ENCODE results near the gene MAPK1.

Gene MAPK1

DNA sequence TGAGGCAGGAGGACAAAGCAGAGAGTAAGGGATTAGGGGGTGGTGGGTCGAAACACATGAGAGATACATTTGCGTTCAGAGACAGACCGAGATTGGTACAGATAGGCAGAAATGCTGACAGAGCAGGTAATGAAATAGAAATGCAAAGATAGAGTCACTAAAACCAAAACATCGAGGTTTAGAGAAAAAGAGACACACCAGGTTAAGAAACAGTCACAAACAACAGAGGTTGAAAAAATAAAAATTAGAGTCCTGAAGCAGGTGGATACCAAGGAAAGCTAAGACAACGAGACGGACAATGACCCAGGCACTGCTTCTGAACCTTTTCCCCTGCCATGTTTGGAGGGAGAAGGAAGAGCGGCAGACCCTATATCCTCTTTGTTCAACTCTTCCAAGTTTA is 1.2 kb upstream of the MAPK1 start:
- no peak overlapping the region for H3K4me3 ChIP-seq (ENCODE audit: control insufficient read depth, low read depth, low read length)
- TF ChIP-seq, protein P1, sequence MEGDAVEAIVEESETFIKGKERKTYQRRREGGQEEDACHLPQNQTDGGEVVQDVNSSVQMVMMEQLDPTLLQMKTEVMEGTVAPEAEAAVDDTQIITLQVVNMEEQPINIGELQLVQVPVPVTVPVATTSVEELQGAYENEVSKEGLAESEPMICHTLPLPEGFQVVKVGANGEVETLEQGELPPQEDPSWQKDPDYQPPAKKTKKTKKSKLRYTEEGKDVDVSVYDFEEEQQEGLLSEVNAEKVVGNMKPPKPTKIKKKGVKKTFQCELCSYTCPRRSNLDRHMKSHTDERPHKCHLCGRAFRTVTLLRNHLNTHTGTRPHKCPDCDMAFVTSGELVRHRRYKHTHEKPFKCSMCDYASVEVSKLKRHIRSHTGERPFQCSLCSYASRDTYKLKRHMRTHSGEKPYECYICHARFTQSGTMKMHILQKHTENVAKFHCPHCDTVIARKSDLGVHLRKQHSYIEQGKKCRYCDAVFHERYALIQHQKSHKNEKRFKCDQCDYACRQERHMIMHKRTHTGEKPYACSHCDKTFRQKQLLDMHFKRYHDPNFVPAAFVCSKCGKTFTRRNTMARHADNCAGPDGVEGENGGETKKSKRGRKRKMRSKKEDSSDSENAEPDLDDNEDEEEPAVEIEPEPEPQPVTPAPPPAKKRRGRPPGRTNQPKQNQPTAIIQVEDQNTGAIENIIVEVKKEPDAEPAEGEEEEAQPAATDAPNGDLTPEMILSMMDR (conservative IDR thresholded peaks at IDR 0.05; ENCODE audit: control insufficient read depth, insufficient read depth, low read depth, low read length): no peak

DNA sequence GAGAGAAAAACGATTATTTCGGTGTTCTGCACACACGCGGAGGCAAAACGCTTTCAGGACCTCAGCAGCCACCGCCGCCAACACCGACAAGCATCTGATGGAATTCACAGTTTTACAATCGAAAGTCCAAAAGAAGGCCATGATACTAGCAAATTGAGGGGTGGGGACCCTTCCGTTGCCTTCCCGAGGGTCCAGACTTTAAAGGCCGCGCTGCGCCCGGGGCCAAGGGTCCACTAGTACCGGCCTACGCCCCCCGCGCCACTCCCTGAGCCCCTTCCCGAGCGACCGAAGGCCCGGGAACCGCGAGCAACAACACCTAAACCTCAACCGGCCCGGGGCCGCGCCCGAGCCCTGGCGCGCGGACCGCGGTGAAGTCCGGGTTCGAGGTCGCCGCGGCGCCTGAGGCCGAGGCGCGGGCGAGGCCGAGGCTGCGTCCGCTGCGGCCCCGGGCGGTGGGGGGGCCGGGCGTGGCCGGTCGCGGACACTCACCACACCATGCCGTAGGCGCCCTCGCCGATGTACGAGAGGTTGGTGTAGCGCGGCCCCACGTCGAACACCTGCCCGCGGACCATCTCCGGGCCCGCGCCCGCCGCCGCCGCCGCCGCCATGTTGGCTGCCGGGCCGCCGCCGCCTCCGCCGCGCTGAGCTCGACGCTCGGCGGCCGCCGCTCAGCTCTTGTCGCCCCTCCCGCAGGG is 465 bp downstream of the MAPK1 start:
- peak overlapping the region; percentile 94 for H3K4me3 ChIP-seq (ENCODE audit: control insufficient read depth, low read depth, low read length)
- no peak for DNase-seq (ENCODE audit: low read depth)
- TF ChIP-seq, protein P1 (conservative IDR thresholded peaks at IDR 0.05; ENCODE audit: control insufficient read depth, insufficient read depth, low read depth, low read length): no peak

More for the DNA sequence above, 1.2 kb upstream of the MAPK1 start:
- no peak for DNase-seq (ENCODE audit: low read depth)

DNA sequence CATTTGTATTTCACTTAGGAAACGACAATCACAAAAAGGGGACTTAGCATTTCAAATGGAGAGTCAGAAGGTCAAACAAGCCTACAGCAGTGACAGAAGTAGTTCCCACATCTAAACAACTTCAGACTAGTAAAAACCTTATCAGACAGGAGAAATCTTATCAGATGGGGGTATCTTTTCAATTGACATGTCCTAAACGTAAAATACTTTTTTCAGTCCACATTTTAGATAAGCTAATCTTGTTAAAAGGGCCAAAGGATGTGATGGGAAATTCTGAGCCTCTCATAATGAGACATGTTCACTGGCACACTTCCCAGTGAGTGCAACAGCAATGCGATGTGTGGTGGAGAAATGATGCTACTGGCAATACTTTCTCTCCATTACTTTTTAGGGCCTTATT is 2.4 kb downstream of the MAPK1 start:
- peak; percentile 91 for DNase-seq (ENCODE audit: low read depth)
- H3K4me3 ChIP-seq (ENCODE audit: control insufficient read depth, low read depth, low read length): no peak overlapping the region
- TF ChIP-seq, protein P1 (conservative IDR thresholded peaks at IDR 0.05; ENCODE audit: control insufficient read depth, insufficient read depth, low read depth, low read length): no peak

DNA sequence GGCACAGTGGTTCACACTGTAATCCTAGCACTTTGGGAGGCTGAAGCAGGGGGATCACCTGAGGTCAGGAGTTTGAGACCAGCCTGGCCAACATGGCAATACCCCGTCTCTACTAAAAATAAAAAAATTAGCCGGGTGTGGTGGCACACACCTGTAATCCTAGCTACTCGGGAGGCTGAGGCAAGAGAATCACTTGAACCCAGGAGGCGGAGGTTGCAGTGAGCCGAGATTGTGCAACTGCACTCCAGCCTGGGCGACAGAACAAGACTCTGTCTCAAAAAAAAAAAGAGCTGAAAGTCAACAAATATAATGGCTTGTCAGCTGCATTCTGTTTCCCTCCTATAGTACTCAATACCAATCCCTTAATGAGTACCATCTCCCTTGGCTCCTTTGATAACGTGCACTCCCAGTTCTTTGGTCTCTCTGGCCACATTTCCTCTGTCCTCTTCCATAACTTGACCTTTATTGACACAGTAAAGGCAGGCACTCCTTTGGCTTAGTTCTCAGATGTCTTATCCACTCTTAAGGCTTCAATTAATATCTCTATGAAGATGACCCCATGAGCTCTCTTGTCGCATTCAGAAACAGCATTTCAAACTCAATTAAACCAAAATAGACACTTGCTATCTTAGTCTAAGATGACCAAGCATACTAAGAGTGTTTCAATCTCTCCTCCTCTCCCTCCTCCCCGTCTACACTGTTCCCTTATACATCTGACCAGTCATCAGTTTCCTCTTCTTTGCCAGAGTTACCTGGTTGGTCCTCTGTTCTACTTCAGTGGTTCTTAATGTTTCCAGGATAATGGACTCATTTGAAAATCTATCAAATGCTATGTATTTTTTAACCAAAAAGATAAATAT is 4.8 kb downstream of the MAPK1 start:
- no peak overlapping the region for H3K4me3 ChIP-seq (ENCODE audit: control insufficient read depth, low read depth, low read length)

DNA sequence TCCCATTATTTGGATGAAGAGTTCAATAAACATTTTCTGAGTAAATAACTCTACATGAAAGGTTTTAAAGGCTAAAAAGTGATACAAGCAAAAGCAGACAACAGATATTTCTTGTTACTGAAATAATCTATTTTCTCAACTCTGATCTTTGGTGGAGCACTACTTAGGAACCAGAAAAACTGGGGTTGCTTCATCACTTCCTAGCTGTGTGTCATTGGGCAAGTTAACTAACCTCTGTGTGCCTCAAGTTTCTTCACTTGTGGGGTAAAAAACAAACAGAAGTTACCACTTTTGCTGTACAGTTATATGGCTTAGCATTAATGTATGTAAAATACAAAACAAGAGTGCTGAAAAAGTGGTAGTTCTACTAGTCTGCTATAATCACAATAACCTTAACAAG is 5.6 kb downstream of the MAPK1 start:
- H3K4me3 ChIP-seq (ENCODE audit: control insufficient read depth, low read depth, low read length): no peak overlapping the region
- TF ChIP-seq, protein P1 (conservative IDR thresholded peaks at IDR 0.05; ENCODE audit: control insufficient read depth, insufficient read depth, low read depth, low read length): no peak
- DNase-seq (ENCODE audit: low read depth): no peak

More for the DNA sequence above, 4.8 kb downstream of the MAPK1 start:
- TF ChIP-seq, protein P1 (conservative IDR thresholded peaks at IDR 0.05; ENCODE audit: control insufficient read depth, insufficient read depth, low read depth, low read length): no peak
- no peak for DNase-seq (ENCODE audit: low read depth)

DNA sequence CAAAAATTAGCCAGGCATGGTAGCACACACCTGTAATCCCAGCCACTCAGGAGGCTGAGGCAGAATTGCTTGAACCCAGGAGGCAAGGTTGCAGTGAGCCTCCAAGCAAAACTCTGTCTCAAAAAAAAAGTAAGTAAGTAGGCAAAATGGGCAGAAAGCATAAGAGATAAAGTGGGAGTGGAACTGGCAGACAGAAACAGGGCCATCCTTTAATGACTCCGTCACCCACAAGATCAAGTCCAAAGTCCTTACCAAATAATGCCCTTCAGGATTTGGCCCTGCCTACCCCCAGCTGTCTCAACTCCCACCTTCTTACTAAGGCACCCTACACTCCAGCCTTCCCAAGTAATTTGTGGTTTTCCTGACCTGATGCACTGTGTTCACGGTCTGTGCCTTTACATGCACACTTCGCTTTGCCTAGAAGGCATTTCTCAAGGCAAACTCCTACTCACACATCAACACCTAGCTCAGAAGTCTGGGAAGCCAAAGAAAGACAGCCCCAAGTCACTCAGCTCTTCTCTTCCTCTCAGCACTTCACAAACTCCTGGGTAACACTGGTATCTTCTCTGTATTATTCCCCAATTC is 6.1 kb downstream of the MAPK1 start:
- TF ChIP-seq, protein P1 (conservative IDR thresholded peaks at IDR 0.05; ENCODE audit: control insufficient read depth, insufficient read depth, low read depth, low read length): no peak
- H3K4me3 ChIP-seq (ENCODE audit: control insufficient read depth, low read depth, low read length): no peak overlapping the region
- DNase-seq (ENCODE audit: low read depth): no peak
